B cell (primary cell): Measurements from ENCODE around the gene ETV6. TPM values are rescaled to one million over a fixed set of nuclear protein-coding genes. Genes with fewer than 3 reads are reported as not detected.

Source experiments
- ATAC-seq: fragments of 200-7000 bp; cut with Tn5 transposase; one replicate; pipeline ENCODE4 v1.10.0; 2021; ENCODE audit warnings: low read depth, mild to moderate bottlenecking, moderate number of reproducible peaks, moderate library complexity
- CTCF ChIA-PET: fragments of 350-600 bp; sonication (Branson Sonifier 250); formaldehyde crosslinking; loops from one replicate; lab custom pipeline; 2021; ENCODE audit warnings: antibody characterized with exemption, inconsistent platforms; lab: Charles Lee
- POLR2A ChIA-PET: fragments of 350-600 bp; sonication (Branson Sonifier 250); formaldehyde crosslinking; loops from one replicate; lab custom pipeline; 2021; ENCODE audit warnings: antibody characterized with exemption; lab: Charles Lee
- DNase-seq: peaks from one replicate; pipeline ENCODE4 v3.0.0; 2013
- H2AFZ ChIP-seq: 2 replicates; pipeline ENCODE4 v1.6.1; 2012; ENCODE audit warnings: mild to moderate bottlenecking, low read depth, low read length; ENCODE audit not compliant: insufficient read depth, poor library complexity, severe bottlenecking
- H3K27ac ChIP-seq, 2 donors: 1 replicate in 1 of 2; 2 replicates in 1 of 2; pipeline ENCODE4 v1.5.1; 2012 to 2013; ENCODE audit warnings: low read length in 2 of 2, mild to moderate bottlenecking in 2 of 2, moderate library complexity in 1 of 2
- H3K27me3 ChIP-seq, 4 experiments: fragments of 200-600 bp in 1 of 4; sonication (generic) in 1 of 4; replicated peaks in 1 of 4; 1 replicate in 2 of 4; 2 replicates in 2 of 4; pipeline versions ENCODE4 v1.6.1 to v1.7.0; 2013 to 2016; ENCODE audit warnings: low read length in 3 of 4, mild to moderate bottlenecking in 2 of 4, mixed read lengths in 1 of 4, moderate library complexity in 1 of 4; ENCODE audit not compliant: insufficient read depth in 4 of 4, control insufficient read depth in 3 of 4; ENCODE audit errors: control extremely low read depth in 1 of 4
- H3K36me3 ChIP-seq, 2 experiments: replicated peaks in 1 of 2; 1 replicate in 1 of 2; 2 replicates in 1 of 2; pipeline versions ENCODE4 v1.6.1 to v1.7.1; 2013; ENCODE audit warnings: low read length in 1 of 2; ENCODE audit not compliant: insufficient read depth in 2 of 2, control insufficient read depth in 1 of 2; ENCODE audit errors: control extremely low read depth in 1 of 2, extremely low read depth in 1 of 2
- H3K4me1 ChIP-seq, 2 donors: fragments of 200-600 bp in 1 of 2; sonication (generic) in 1 of 2; 1 replicate in 1 of 2; 2 replicates in 1 of 2; pipeline versions ENCODE4 v1.5.1 to v1.6.1; 2013 to 2017; ENCODE audit warnings: low read length in 2 of 2; ENCODE audit not compliant: control insufficient read depth in 2 of 2, insufficient read depth in 2 of 2
- H3K4me2 ChIP-seq: replicated peaks from 2 replicates; pipeline ENCODE3; 2012; ENCODE audit warnings: mild to moderate bottlenecking, low read depth, low read length; ENCODE audit not compliant: poor library complexity, severe bottlenecking
- H3K4me3 ChIP-seq, 5 experiments: fragments of 200-600 bp in 1 of 5; sonication (generic) in 1 of 5; 1 replicate in 3 of 5; 2 replicates in 2 of 5; pipeline versions ENCODE4 v1.5.1 to v1.7.0; 2011 to 2016; ENCODE audit warnings: low read length in 4 of 5, mild to moderate bottlenecking in 4 of 5, low read depth in 2 of 5, control low read depth in 1 of 5, moderate library complexity in 1 of 5; ENCODE audit not compliant: insufficient read depth in 1 of 5; ENCODE audit errors: control extremely low read depth in 1 of 5, extremely low read depth in 1 of 5
- H3K79me2 ChIP-seq: fragments of 200-600 bp; sonication (generic); one replicate; pipeline ENCODE4 v1.6.0; 2016; ENCODE audit warnings: low read length; ENCODE audit not compliant: control insufficient read depth, insufficient read depth
- H3K9ac ChIP-seq: fragments of 200-600 bp; sonication (generic); 2 replicates; pipeline ENCODE4 v1.6.1; 2017; ENCODE audit warnings: mild to moderate bottlenecking, low read length, moderate library complexity
- H3K9me3 ChIP-seq, 3 donors: one replicate each; pipeline versions ENCODE4 v1.6.1 to v1.7.1; 2013; ENCODE audit warnings: low read length in 2 of 3; ENCODE audit not compliant: control insufficient read depth in 2 of 3, insufficient read depth in 1 of 3; ENCODE audit errors: control extremely low read depth in 1 of 3
- H4K20me1 ChIP-seq: 2 replicates; pipeline ENCODE4 v1.6.0; 2012; ENCODE audit warnings: mild to moderate bottlenecking, low read length; ENCODE audit not compliant: insufficient read depth, control insufficient read depth, poor library complexity, severe bottlenecking
- H3K27ac Mint-ChIP-seq: one replicate; pipeline ENCODE4 v1.8.0; 2021; ENCODE audit warnings: mixed read lengths
- H3K27me3 Mint-ChIP-seq: one replicate; pipeline ENCODE4 v1.8.0; 2021; ENCODE audit warnings: mixed read lengths
- H3K4me1 Mint-ChIP-seq: one replicate; pipeline ENCODE4 v1.8.0; 2021; ENCODE audit warnings: mixed read lengths
- H3K4me3 Mint-ChIP-seq: one replicate; pipeline ENCODE4 v1.8.0; 2021; ENCODE audit warnings: mixed read lengths
- H3K9me3 Mint-ChIP-seq: one replicate; pipeline ENCODE4 v1.8.0; 2022; ENCODE audit warnings: mixed read lengths; ENCODE audit not compliant: insufficient read depth
- EZH2 ChIP-seq: IDR thresholded peaks from 2 replicates; pipeline ENCODE4 v1.6.1; 2012; ENCODE audit warnings: borderline replicate concordance, low read depth, mild to moderate bottlenecking, moderate library complexity, low read length; ENCODE audit not compliant: insufficient read depth, poor library complexity, severe bottlenecking
- WGBS: methylation state at CpG from one replicate; pipeline ENCODE4 v1.1.5; 2013; ENCODE audit warnings: missing lambda C conversion rate; ENCODE audit not compliant: insufficient coverage; 5-methylcytosine and 5-hydroxymethylcytosine counted together
- intact Hi-C: fragments of 100-400 bp; cut with micrococcal nuclease; formaldehyde crosslinking; loops from one replicate; pipeline ENCODE4 v1.10.0; 2022
- polyA plus RNA-seq: library from polyadenylated mRNA; depleted of rRNA; stranded (reverse); fragments of >200 nt; gene quantifications from 2 replicates; pipeline ENCODE4 v1.2.3, GENCODE V29; 2012
- total RNA-seq, 2 donors: library from RNA; stranded (reverse); fragments of 120-200 nt in 1 of 2; gene quantifications; 1 replicate in 1 of 2; 2 replicates in 1 of 2; pipeline versions ENCODE4 v1.2.3 to v1.2.4, GENCODE V29; 2013 to 2022
- TF ChIP-seq, protein P1 (sequence below): fragments of 200-600 bp; IDR thresholded peaks from one replicate; pipeline ENCODE4 v1.8.0; 2022; ENCODE audit warnings: antibody characterized with exemption, mild to moderate bottlenecking

ETV6 gene
- total and polyA plus RNA-seq, 2 donors (not counting 1 experiment from before 2014, with no cell fraction given) = 17.4 to 123 TPM

DNA sequence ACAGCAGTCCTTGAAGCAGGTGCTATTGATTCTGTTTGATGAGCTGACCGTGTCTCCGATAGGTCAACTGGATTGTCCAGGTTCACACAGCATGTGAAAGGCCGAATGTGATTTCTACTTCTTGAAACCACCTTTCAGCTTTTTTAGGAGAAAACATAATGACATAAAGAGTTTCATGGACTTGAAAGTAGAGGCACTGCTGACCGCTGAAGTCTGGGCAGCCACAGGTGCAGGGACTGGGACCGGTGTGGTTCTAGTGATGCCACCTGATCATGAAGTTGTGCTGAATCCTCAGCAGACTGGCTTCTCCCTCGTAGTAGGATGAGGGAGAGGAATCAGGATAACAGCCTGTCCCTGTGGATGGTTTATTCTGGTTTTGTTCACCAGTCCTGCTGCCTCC lies 108.1 kb downstream of the ETV6 start:
- Histone ChIP-seq H3K4me1 (peaks cover 45 to 53% of the 10 kb centered on the region in 2 donors), H3K27ac (peak overlapping the region; percentile 68 to 81), H3K27me3 (no peaks in the 10 kb centered on the region), H3K9ac (no peak overlapping the region), H3K36me3 (peaks cover 4 to 31% of the 10 kb centered on the region in 2 experiments), H3K4me3 (no peak overlapping the region), H3K9me3 (no peaks in the 10 kb centered on the region), H3K4me2 (peak overlapping the region; percentile 63), H3K79me2 (peaks cover 61% of the 10 kb centered on the region), H2AFZ (no peak overlapping the region), H4K20me1 (no peaks in the 10 kb centered on the region)
- TF ChIP-seq EZH2 = no peak
- TF ChIP-seq, protein P1, sequence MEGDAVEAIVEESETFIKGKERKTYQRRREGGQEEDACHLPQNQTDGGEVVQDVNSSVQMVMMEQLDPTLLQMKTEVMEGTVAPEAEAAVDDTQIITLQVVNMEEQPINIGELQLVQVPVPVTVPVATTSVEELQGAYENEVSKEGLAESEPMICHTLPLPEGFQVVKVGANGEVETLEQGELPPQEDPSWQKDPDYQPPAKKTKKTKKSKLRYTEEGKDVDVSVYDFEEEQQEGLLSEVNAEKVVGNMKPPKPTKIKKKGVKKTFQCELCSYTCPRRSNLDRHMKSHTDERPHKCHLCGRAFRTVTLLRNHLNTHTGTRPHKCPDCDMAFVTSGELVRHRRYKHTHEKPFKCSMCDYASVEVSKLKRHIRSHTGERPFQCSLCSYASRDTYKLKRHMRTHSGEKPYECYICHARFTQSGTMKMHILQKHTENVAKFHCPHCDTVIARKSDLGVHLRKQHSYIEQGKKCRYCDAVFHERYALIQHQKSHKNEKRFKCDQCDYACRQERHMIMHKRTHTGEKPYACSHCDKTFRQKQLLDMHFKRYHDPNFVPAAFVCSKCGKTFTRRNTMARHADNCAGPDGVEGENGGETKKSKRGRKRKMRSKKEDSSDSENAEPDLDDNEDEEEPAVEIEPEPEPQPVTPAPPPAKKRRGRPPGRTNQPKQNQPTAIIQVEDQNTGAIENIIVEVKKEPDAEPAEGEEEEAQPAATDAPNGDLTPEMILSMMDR = no peak
- no peaks in the 10 kb centered on the region for H3K27me3 Mint-ChIP-seq
- H3K4me1 Mint-ChIP-seq = peaks cover 66% of the 10 kb centered on the region
- H3K27ac Mint-ChIP-seq = no peak overlapping the region
- 96% methylated on average over 3 of the region's 6 CpGs for WGBS
- H3K9me3 Mint-ChIP-seq = no peaks in the 10 kb centered on the region
- H3K4me3 Mint-ChIP-seq = no peak overlapping the region
- intact Hi-C loops = loop anchor here (10.0 kb wide), 1 partner anchor 257 kb away; no protein-coding TSS in a partner anchor
- ChIA-PET CTCF (interaction anchor here (1.1 to 2.3 kb wide), 3 partner anchors 9 to 275 kb away, joined by 3 to 8 read pairs (median 5); no protein-coding TSS in a partner anchor), POLR2A (interaction anchor here (0.6 to 0.9 kb wide), 3 partner anchors 12 to 36 kb away, joined by 3 to 4 read pairs (median 3); no protein-coding TSS in a partner anchor)
- ATAC-seq = no peak
- no peak for DNase-seq

DNA sequence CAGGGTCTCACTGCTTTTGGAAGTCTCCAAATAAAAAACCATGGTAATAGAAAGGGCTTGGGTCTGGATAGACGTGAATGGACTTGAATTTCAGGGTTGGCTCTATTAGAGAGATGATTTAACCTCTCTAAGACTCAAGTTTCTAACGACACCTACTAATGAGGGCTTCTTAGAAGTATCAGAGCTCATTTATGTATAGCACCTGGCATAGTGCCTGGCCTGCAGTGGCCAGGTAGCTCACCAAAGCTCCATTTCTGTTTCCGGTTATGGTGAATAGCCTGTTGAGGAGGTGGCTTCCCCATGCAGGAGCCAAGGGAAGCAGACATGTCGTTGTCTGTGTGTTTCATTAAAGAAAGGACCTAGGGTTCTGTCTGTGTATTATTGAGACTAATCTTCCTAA lies 108.6 kb downstream of the ETV6 start:
- peak overlapping the region; percentile 97 for H3K27ac Mint-ChIP-seq
- ATAC-seq (no peak), DNase-seq (no peak)
- H3K4me1 Mint-ChIP-seq = peaks cover 66% of the 10 kb centered on the region
- H3K4me2 ChIP-seq = peak overlapping the region; percentile 63
- H3K27me3 Mint-ChIP-seq = no peaks in the 10 kb centered on the region
- H3K27ac ChIP-seq = peak overlapping the region; percentile 68 to 81
- peak overlapping the region; percentile 72 for H3K4me3 Mint-ChIP-seq
- peaks cover 4 to 31% of the 10 kb centered on the region in 2 experiments for H3K36me3 ChIP-seq
- CTCF ChIA-PET = interaction anchor here (1.1 to 2.3 kb wide), 5 partner anchors 10 to 275 kb away, joined by 3 to 8 read pairs (median 5); no protein-coding TSS in a partner anchor
- H3K79me2 ChIP-seq = peaks cover 55% of the 10 kb centered on the region
- H2AFZ ChIP-seq = peak overlapping the region; percentile 43
- POLR2A ChIA-PET = interaction anchor here (0.8 to 1.7 kb wide), 3 partner anchors 8 to 35 kb away, joined by 3 to 8 read pairs (median 4); no protein-coding TSS in a partner anchor
- no peaks in the 10 kb centered on the region for H3K9me3 Mint-ChIP-seq
- no peaks in the 10 kb centered on the region for H3K9me3 ChIP-seq
- intact Hi-C loops = loop anchor here (10.0 kb wide), 1 partner anchor 257 kb away; no protein-coding TSS in a partner anchor
- no peak overlapping the region for H3K4me3 ChIP-seq
- peak overlapping the region; percentile 43 for H3K9ac ChIP-seq
- H3K27me3 ChIP-seq = no peaks in the 10 kb centered on the region
- 100% methylated on average over 1 of the region's 4 CpGs for WGBS
- peaks cover 45 to 53% of the 10 kb centered on the region in 2 donors for H3K4me1 ChIP-seq
- TF ChIP-seq, protein P1 = no peak
- TF ChIP-seq EZH2 = no peak
- no peaks in the 10 kb centered on the region for H4K20me1 ChIP-seq
